Measurements from ENCODE around the gene EXT2. TPM values are rescaled to one million over a fixed set of nuclear protein-coding genes. Genes with fewer than 3 reads are reported as not detected.

Gene EXT2
- total RNA-seq, 1 experiment from 2014 or later, result 42.9 TPM

GRCh38 chr11:44176546-44177213, 81.2 kb downstream of the EXT2 start:
- Histone ChIP-seq H4K8ac (replicated peaks; ENCODE audit: insufficient read length, low read depth, low read length) (no peak overlapping the region), H3K56ac (ENCODE audit: insufficient read length, low read depth, low read length) (no peak overlapping the region), H4K20me1 (ENCODE audit: control insufficient read depth, insufficient read depth, insufficient read length) (no peaks in the 10 kb centered on the region), H3K4me2 (ENCODE audit: insufficient read depth, insufficient read length, low read length) (no peak overlapping the region), H3K27ac (ENCODE audit: insufficient read length, low read depth, low read length) (no peak overlapping the region), H4K91ac (ENCODE audit: insufficient read length, low read depth, low read length) (no peak overlapping the region), H3K9ac (ENCODE audit: extremely low read depth, insufficient read length, low read length) (no peak overlapping the region), H3K18ac (ENCODE audit: insufficient read length, low read depth, low read length) (no peak overlapping the region), H2BK120ac (ENCODE audit: low read depth, low read length, poor library complexity, severe bottlenecking) (no peak overlapping the region), H2AK5ac (ENCODE audit: insufficient read length, low read length) (no peak overlapping the region), H4K5ac (ENCODE audit: insufficient read length, low read depth, low read length) (no peak overlapping the region), H2BK12ac (ENCODE audit: insufficient read length, low read depth, low read length) (no peak overlapping the region), H3K14ac (ENCODE audit: insufficient read depth, low read length) (no peak overlapping the region), H3K9me3 (ENCODE audit: control insufficient read depth, low read depth, low read length) (no peaks in the 10 kb centered on the region), H3K4ac (ENCODE audit: low read depth, low read length) (no peak overlapping the region), H2BK20ac (ENCODE audit: low read depth, low read length, poor library complexity, severe bottlenecking) (no peak overlapping the region), H2BK5ac (ENCODE audit: insufficient read length, low read length) (no peak overlapping the region), H3K79me2 (ENCODE audit: insufficient read depth, low read length) (no peaks in the 10 kb centered on the region), H3K23me2 (ENCODE audit: insufficient read length, low read depth, low read length, poor library complexity, severe bottlenecking) (no peaks in the 10 kb centered on the region), H2AFZ (ENCODE audit: low read length) (no peak overlapping the region), H2BK15ac (ENCODE audit: low read depth, low read length) (no peak overlapping the region), H3K23ac (ENCODE audit: insufficient read length, low read depth, low read length) (no peak overlapping the region), H3K4me1 (ENCODE audit: insufficient read depth, low read length) (peaks cover 7% of the 10 kb centered on the region), H3K27me3 (ENCODE audit: insufficient read depth, low read length) (no peaks in the 10 kb centered on the region), H3K79me1 (ENCODE audit: insufficient read depth, low read depth, low read length, poor library complexity, severe bottlenecking) (no peaks in the 10 kb centered on the region), H3T11ph (ENCODE audit: low read length) (no peak overlapping the region)
- TF ChIP-seq CTCF (conservative IDR thresholded peaks at IDR 0.05), result no peak
- H3K27me3 Mint-ChIP-seq (ENCODE audit: low read depth), result no peaks in the 10 kb centered on the region
- DNase-seq, result no peak
- no CpG with 5 or more reads among the region's 5 CpGs for WGBS (ENCODE audit: extremely low coverage, insufficient read length, low lambda C conversion rate)
- H3K27ac Mint-ChIP-seq, result no peak overlapping the region
- H3K36me3 Mint-ChIP-seq (ENCODE audit: insufficient read depth in 1 of 3, low read depth in 3 of 3), result peaks cover 5 to 6% (median 5%) of the 10 kb centered on the region in 3 experiments; a peak in 5 of 7 replicates
- no peaks in the 10 kb centered on the region; a peak in 1 of 5 replicates for H3K9me3 Mint-ChIP-seq
- no peak overlapping the region for H3K4me3 Mint-ChIP-seq
- peaks cover 23 to 24% of the 10 kb centered on the region in 2 experiments for H3K4me1 Mint-ChIP-seq
